Esophagus squamous epithelium (tissue), 5 donors: ENCODE results near the gene TBX4. TPM values are rescaled to one million over a fixed set of nuclear protein-coding genes. Genes with fewer than 3 reads are reported as not detected.
"Not testable (repeated sequence)": the region's sequence is repeated elsewhere in the genome, so short reads cannot be mapped to it uniquely, and the experiment has no call there.

Source experiments
- DNase-seq: peaks from one replicate; lab custom pipeline; 2025; lab: John Stamatoyannopoulos, UW
- H3K27ac ChIP-seq, 4 donors: fragments of 200-600 bp; sonication (generic); one replicate each; pipeline ENCODE4 v1.5.1; 2016 to 2019; ENCODE audit warnings: mild to moderate bottlenecking in 1 of 4
- H3K27me3 ChIP-seq, 4 donors: fragments of 200-600 bp; sonication (generic); 1 replicate in 3 of 4; 2 replicates in 1 of 4; pipeline versions ENCODE4 v1.5.1 to v1.6.0; 2017 to 2021; ENCODE audit warnings: antibody characterized with exemption in 1 of 4
- H3K36me3 ChIP-seq, 3 donors: fragments of 200-600 bp; sonication (generic); one replicate each; pipeline ENCODE4 v1.5.1; 2016 to 2019
- H3K4me1 ChIP-seq, 3 donors: fragments of 200-600 bp; sonication (generic); one replicate each; pipeline ENCODE4 v1.5.1; 2017 to 2019
- H3K4me3 ChIP-seq, 4 donors: fragments of 200-600 bp; sonication (generic); 1 replicate in 3 of 4; 2 replicates in 1 of 4; pipeline ENCODE4 v1.5.1; 2016 to 2019; ENCODE audit warnings: mild to moderate bottlenecking in 2 of 4, moderate library complexity in 1 of 4
- H3K9me3 ChIP-seq, 3 donors: fragments of 200-600 bp; sonication (generic); one replicate each; pipeline ENCODE4 v1.5.1; 2016 to 2019
- CTCF ChIP-seq, 6 experiments: fragments of 450-650 bp in 4 of 6; fragments of 200-600 bp in 2 of 6; sonication (generic) in 2 of 6; IDR thresholded peaks; one replicate each; pipeline ENCODE4 v1.5.1; 2016 to 2019; ENCODE audit warnings: antibody characterized with exemption in 6 of 6, mild to moderate bottlenecking in 4 of 6, moderate library complexity in 4 of 6
- POLR2A ChIP-seq, 4 donors: fragments of 450-650 bp; IDR thresholded peaks; one replicate each; pipeline ENCODE4 v1.6.1; 2017; ENCODE audit warnings: antibody characterized with exemption in 4 of 4, mild to moderate bottlenecking in 4 of 4, moderate library complexity in 3 of 4
- WGBS, 2 donors: methylation state at CpG; one replicate each; pipeline ENCODE4 v1.1.5; 2018; 5-methylcytosine and 5-hydroxymethylcytosine counted together
- intact Hi-C: fragments of 100-400 bp; cut with DNase I; formaldehyde crosslinking; loops from one replicate; pipeline ENCODE4 v1.15.0; 2022
- total RNA-seq, 4 donors: library from RNA; depleted of rRNA; stranded (reverse); fragments of >200 nt; gene quantifications; one replicate each; pipeline ENCODE4 v1.1.0, GENCODE V29; 2016
- donor health status: DM: yes; HTN: yes; CAD: no.

The TBX4 gene
- total RNA-seq, 4 donors from 2014 or later: not detected

- no peak overlapping the region for H3K27ac ChIP-seq
- H3K9me3 ChIP-seq: no peaks in the 10 kb centered on the region
- no peak for TF ChIP-seq POLR2A (IDR thresholded peaks at IDR 0.05)
- TF ChIP-seq CTCF (IDR thresholded peaks at IDR 0.05): no peak
- no peaks in the 10 kb centered on the region for H3K36me3 ChIP-seq
- WGBS, 2 donors: 70 to 81% methylated on average over 6 to 8 of the region's 8 CpGs
- DNase-seq: no peak
- intact Hi-C loops: no loop called here
- peaks cover 0 to 34% (median 7%) of the 10 kb centered on the region in 3 donors for H3K4me1 ChIP-seq
- peaks cover 0 to 70% (median 0%) of the 10 kb centered on the region in 4 donors for H3K27me3 ChIP-seq
- H3K4me3 ChIP-seq: no peak overlapping the region
These were observed 40.7 kb downstream of the TBX4 start for GRCh38 chr17:61492759-61493526.

- WGBS, 2 donors: 89 to 91% methylated on average over 5 to 7 of the region's 7 CpGs
- H3K27ac ChIP-seq, H3K9me3 ChIP-seq, H3K4me3 ChIP-seq, intact Hi-C loops, DNase-seq, H3K36me3 ChIP-seq: not testable (repeated sequence)
- Histone ChIP-seq H3K27me3 (peaks cover 0 to 78% (median 0%) of the 10 kb centered on the region in 4 donors), H3K4me1 (peaks cover 0 to 34% (median 7%) of the 10 kb centered on the region in 3 donors)
These were observed 41.7 kb downstream of the TBX4 start for GRCh38 chr17:61493830-61494324.

- intact Hi-C loops: no loop called here
- Histone ChIP-seq H3K27me3 (peaks cover 0 to 85% (median 0%) of the 10 kb centered on the region in 4 donors), H3K27ac (no peak overlapping the region), H3K9me3 (no peaks in the 10 kb centered on the region), H3K4me3 (no peak overlapping the region), H3K4me1 (peaks cover 0 to 30% (median 7%) of the 10 kb centered on the region in 3 donors), H3K36me3 (no peaks in the 10 kb centered on the region)
- WGBS, 2 donors: 66% methylated on average over 12 to 13 of the region's 13 CpGs
- no peak for TF ChIP-seq CTCF (IDR thresholded peaks at IDR 0.05)
- no peak for DNase-seq
These were observed 42.3 kb downstream of the TBX4 start for GRCh38 chr17:61494325-61495160.

- WGBS, 2 donors: 49 to 60% methylated on average over 17 to 21 of the region's 23 CpGs
- H3K4me1 ChIP-seq: peaks cover 0 to 22% (median 5%) of the 10 kb centered on the region in 3 donors
- peak overlapping the region in 1 of 4 donors; percentile 36 for H3K4me3 ChIP-seq
- DNase-seq: no peak
- no peaks in the 10 kb centered on the region for H3K9me3 ChIP-seq
- TF ChIP-seq POLR2A (IDR thresholded peaks at IDR 0.05): no peak
- TF ChIP-seq CTCF (IDR thresholded peaks at IDR 0.05): no peak
- no peak overlapping the region for H3K27ac ChIP-seq
- H3K27me3 ChIP-seq: peaks cover 0 to 91% (median 0%) of the 10 kb centered on the region in 4 donors
- no peaks in the 10 kb centered on the region for H3K36me3 ChIP-seq
- intact Hi-C loops: no loop called here
These were observed 43.1 kb downstream of the TBX4 start for GRCh38 chr17:61495161-61495857.

GRCh38 chr17:61496174-61496956, 44.1 kb downstream of the TBX4 start:
- Histone ChIP-seq H3K27me3 (peaks cover 0 to 99% (median 0%) of the 10 kb centered on the region in 4 donors), H3K4me1 (peaks cover 0 to 15% (median 4%) of the 10 kb centered on the region in 3 donors), H3K36me3 (no peaks in the 10 kb centered on the region), H3K9me3 (no peaks in the 10 kb centered on the region), H3K4me3 (no peak overlapping the region), H3K27ac (no peak overlapping the region)
- DNase-seq: no peak
- 67 to 80% methylated on average over 8 to 9 of the region's 12 CpGs for WGBS, 2 donors
- TF ChIP-seq CTCF (IDR thresholded peaks at IDR 0.05): no peak
- no peak for TF ChIP-seq POLR2A (IDR thresholded peaks at IDR 0.05)
- intact Hi-C loops: no loop called here
